HCT116 (cell line): ENCODE data around the gene ANO10. TPM values are rescaled to one million over a fixed set of nuclear protein-coding genes. Genes with fewer than 3 reads are reported as not detected.

ENCODE experiments used
- ATAC-seq: fragments of 200-7000 bp; cut with Tn5 transposase; 2 replicates; pipeline ENCODE4 v1.9.1; 2020; ENCODE audit warnings: mild to moderate bottlenecking, moderate library complexity
- BruUV-seq: library from RNA; stranded (reverse); fragments of 400-500 nt; replicated peaks from 2 replicates; lab custom pipeline; 2021; lab: Mats Ljungman, UMichigan
- CTCF ChIA-PET: fragments of 300-600 bp; sonication (Branson Sonifier 250); formaldehyde crosslinking; loops from one replicate; lab custom pipeline; 2021; ENCODE audit warnings: antibody characterized with exemption; lab: Charles Lee
- POLR2A ChIA-PET: fragments of 300-600, 350-600 bp; sonication (Branson Sonifier 250); formaldehyde crosslinking; loops from one replicate; lab custom pipeline; 2021; ENCODE audit warnings: antibody characterized with exemption; lab: Charles Lee
- RAD21 ChIA-PET, 2 experiments: fragments of 300-600 bp; sonication (Branson Sonifier 250); formaldehyde crosslinking; loops; one replicate each; lab custom pipeline; 2023; ENCODE audit warnings: low total read pairs in 2 of 2; ENCODE audit not compliant: uncharacterized antibody in 2 of 2, unreplicated experiment in 2 of 2, low non-redundant PET in 1 of 2; lab: Charles Lee
- DNase-seq: peaks from one replicate; pipeline ENCODE4 v3.0.0-alpha.2; 2010; ENCODE audit warnings: low read depth, low spot score
- H2AFZ ChIP-seq: fragments of 200-600 bp; shearing (Covaris generic), sonication (generic); 2 replicates; pipeline ENCODE4 v1.6.1; 2017; ENCODE audit warnings: low read depth, mixed run types, mixed read lengths, antibody characterized with exemption, low read length; ENCODE audit not compliant: poor library complexity, severe bottlenecking
- H3K27ac ChIP-seq: 2 replicates; pipeline ENCODE4 v1.5.1; 2012; ENCODE audit warnings: low read depth, low read length
- H3K27me3 ChIP-seq: fragments of 200-600 bp; sonication (generic); 2 replicates; pipeline ENCODE4 v1.6.1; 2016; ENCODE audit warnings: mixed run types, low read length, mixed read lengths; ENCODE audit not compliant: insufficient read depth
- H3K36me3 ChIP-seq, 2 experiments: fragments of 200-500 bp in 1 of 2; fragments of 200-600 bp in 1 of 2; sonication (Bioruptor generic) in 1 of 2; sonication (generic) in 1 of 2; 2 replicates each; pipeline versions ENCODE4 v1.5.1 to v1.6.1; 2014 to 2016; ENCODE audit warnings: low read length in 2 of 2, inconsistent platforms in 1 of 2, mixed read lengths in 1 of 2, mixed run types in 1 of 2; ENCODE audit not compliant: insufficient read depth in 2 of 2, control insufficient read depth in 1 of 2
- H3K4me1 ChIP-seq, 2 experiments: fragments of 200-600 bp in 1 of 2; sonication (generic) in 1 of 2; 2 replicates each; pipeline versions ENCODE4 v1.5.1 to v1.6.1; 2012 to 2017; ENCODE audit warnings: low read length in 2 of 2, inconsistent platforms in 1 of 2, mild to moderate bottlenecking in 1 of 2, mixed read lengths in 1 of 2, mixed run types in 1 of 2, moderate library complexity in 1 of 2; ENCODE audit not compliant: insufficient read depth in 2 of 2, control insufficient read depth in 1 of 2
- H3K4me2 ChIP-seq: fragments of 200-600 bp; sonication (generic); 2 replicates; pipeline ENCODE4 v1.6.1; 2017; ENCODE audit warnings: mixed run types, low read length, mixed read lengths
- H3K4me3 ChIP-seq, 2 experiments: fragments of 200-600 bp in 1 of 2; sonication (generic) in 1 of 2; replicated peaks in 1 of 2; 2 replicates each; pipeline ENCODE4 v1.5.1; 2011 to 2016; ENCODE audit warnings: low read length in 2 of 2, control low read depth in 1 of 2, low read depth in 1 of 2, mild to moderate bottlenecking in 1 of 2, mixed read lengths in 1 of 2, mixed run types in 1 of 2
- H3K79me2 ChIP-seq: fragments of 200-600 bp; sonication (generic); 2 replicates; pipeline ENCODE4 v1.6.1; 2017; ENCODE audit warnings: mild to moderate bottlenecking, mixed run types, low read length, moderate library complexity, mixed read lengths; ENCODE audit not compliant: insufficient read depth
- H3K9ac ChIP-seq: fragments of 200-600 bp; sonication (generic); 2 replicates; pipeline ENCODE4 v1.6.1; 2016; ENCODE audit warnings: low read length, mixed read lengths
- H3K9me2 ChIP-seq: fragments of 200-600 bp; sonication (generic), shearing (Covaris generic); 2 replicates; pipeline ENCODE4 v1.6.1; 2017; ENCODE audit warnings: mixed run types, mild to moderate bottlenecking, moderate library complexity; ENCODE audit not compliant: insufficient read depth
- H3K9me3 ChIP-seq, 2 experiments: fragments of 200-500 bp in 1 of 2; fragments of 200-600 bp in 1 of 2; sonication (Bioruptor generic) in 1 of 2; sonication (generic) in 1 of 2; 2 replicates each; pipeline ENCODE4 v1.6.1; 2014 to 2017; ENCODE audit warnings: low read length in 2 of 2, mixed read lengths in 2 of 2, inconsistent platforms in 1 of 2, low read depth in 1 of 2, mild to moderate bottlenecking in 1 of 2, mixed run types in 1 of 2, moderate library complexity in 1 of 2; ENCODE audit not compliant: control insufficient read depth in 1 of 2, insufficient read depth in 1 of 2
- H4K20me1 ChIP-seq: fragments of 200-600 bp; sonication (generic), shearing (Covaris generic); 2 replicates; pipeline ENCODE4 v1.6.1; 2017; ENCODE audit warnings: mixed run types, mild to moderate bottlenecking, moderate library complexity; ENCODE audit not compliant: insufficient read depth
- CTCF ChIP-seq, 3 experiments: fragments of 200-600 bp in 1 of 3; sonication (generic) in 1 of 3; IDR thresholded peaks in 2 of 3; conservative IDR thresholded peaks in 1 of 3; 2 replicates each; pipeline ENCODE4 v1.5.1; 2012 to 2017; ENCODE audit warnings: low read depth in 2 of 3, low read length in 2 of 3, antibody characterized with exemption in 1 of 3, borderline replicate concordance in 1 of 3, control low read depth in 1 of 3, mild to moderate bottlenecking in 1 of 3, mixed read lengths in 1 of 3, mixed run types in 1 of 3, moderate library complexity in 1 of 3; ENCODE audit not compliant: insufficient read depth in 1 of 3
- EZH2 ChIP-seq: fragments of 200-600 bp; sonication (generic); IDR thresholded peaks from 2 replicates; pipeline ENCODE4 v1.6.1; 2017; ENCODE audit warnings: antibody characterized with exemption, mixed run types
- EZH2phosphoT487 ChIP-seq: fragments of 200-600 bp; IDR thresholded peaks from 2 replicates; pipeline ENCODE4 v1.6.1; 2018; ENCODE audit warnings: antibody characterized with exemption, borderline replicate concordance
- MAX ChIP-seq: IDR thresholded peaks from 2 replicates; pipeline ENCODE4 v1.6.1; 2012
- SIN3A ChIP-seq: IDR thresholded peaks from 2 replicates; pipeline ENCODE4 v1.6.1; 2012; ENCODE audit warnings: low read depth
- SP1 ChIP-seq: IDR thresholded peaks from 2 replicates; pipeline ENCODE4 v1.6.1; 2012; ENCODE audit warnings: low read depth
- intact Hi-C: fragments of 100-400 bp; cut with micrococcal nuclease; formaldehyde crosslinking; loops from 2 replicates; pipeline ENCODE4 v1.10.0; 2022
- total RNA-seq: library from RNA; stranded (reverse); gene quantifications from one replicate; pipeline ENCODE4 v1.2.1, GENCODE V29; 2021; ENCODE audit not compliant: unreplicated experiment

Gene ANO10
- total RNA-seq, 1 experiment from 2014 or later = 13.3 TPM

- H3K27me3 ChIP-seq = no peaks in the 10 kb centered on the region
- no peak overlapping the region for H3K27ac ChIP-seq
- peaks cover 0 to 4% of the 10 kb centered on the region in 2 experiments; a peak in 1 of 4 replicates for H3K4me1 ChIP-seq
- POLR2A ChIA-PET = no interaction called here
- no peak overlapping the region for H2AFZ ChIP-seq
- TF ChIP-seq EZH2 (no peak), SP1 (no peak), EZH2phosphoT487 (no peak), SIN3A (no peak)
- H3K9ac ChIP-seq = no peak overlapping the region
- H3K4me3 ChIP-seq = no peak overlapping the region
- H3K79me2 ChIP-seq = peaks cover 15% of the 10 kb centered on the region; the same call in 1 of the 2 replicates
- no peaks in the 10 kb centered on the region for H3K9me3 ChIP-seq
- intact Hi-C loops = no loop called here
- no peak for DNase-seq
- no peaks in the 10 kb centered on the region for H3K9me2 ChIP-seq
- no TSS peak for BruUV-seq
- H3K4me2 ChIP-seq = no peak overlapping the region
- H3K36me3 ChIP-seq = no peaks in the 10 kb centered on the region
- ATAC-seq = no peak
- RAD21 ChIA-PET = no interaction called here
- H4K20me1 ChIP-seq = no peaks in the 10 kb centered on the region
- CTCF ChIA-PET = no interaction called here
Observed at GRCh38 chr3:43319794-43320193, 302.0 kb downstream of the ANO10 start.

- H3K4me3 ChIP-seq = no peak overlapping the region
- no peak overlapping the region for H3K4me2 ChIP-seq
- no peaks in the 10 kb centered on the region for H3K9me2 ChIP-seq
- H3K9me3 ChIP-seq = no peaks in the 10 kb centered on the region
- H3K4me1 ChIP-seq = peaks cover 0 to 4% of the 10 kb centered on the region in 2 experiments; a peak in 1 of 4 replicates
- intact Hi-C loops = no loop called here
- no peak overlapping the region for H2AFZ ChIP-seq
- H3K9ac ChIP-seq = no peak overlapping the region
- ATAC-seq (no peak), DNase-seq (no peak)
- no peaks in the 10 kb centered on the region for H3K36me3 ChIP-seq
- H4K20me1 ChIP-seq = no peaks in the 10 kb centered on the region
- CTCF ChIA-PET = no interaction called here
- H3K27ac ChIP-seq = no peak overlapping the region
- H3K79me2 ChIP-seq = peaks cover 15% of the 10 kb centered on the region; the same call in 1 of the 2 replicates
- no TSS peak for BruUV-seq
- POLR2A ChIA-PET = no interaction called here
- RAD21 ChIA-PET = no interaction called here
- no peak for TF ChIP-seq MAX
- no peak for TF ChIP-seq CTCF (IDR thresholded peaks at IDR 0.05 in 2 of 3, conservative IDR thresholded peaks at IDR 0.05 in 1 of 3; ENCODE audit: borderline replicate concordance in 1 of 3, insufficient read depth in 1 of 3, low read depth in 2 of 3, low read length in 2 of 3)
- TF ChIP-seq SIN3A = no peak
- TF ChIP-seq, all 23 proteins: peak for 0
- no peaks in the 10 kb centered on the region for H3K27me3 ChIP-seq
Observed at GRCh38 chr3:43319376-43319775, 302.4 kb downstream of the ANO10 start.
